GM18868 (cell line): Measurements from ENCODE around the gene RPS14.
"Not testable (repeated sequence)": the region's sequence is repeated elsewhere in the genome, so short reads cannot be mapped to it uniquely, and the experiment has no call there.

ENCODE experiments used
- ATAC-seq: cut with Tn5 transposase; IDR thresholded peaks from one replicate; pipeline ENCODE4 v1.9.1; 2021; ENCODE audit warnings: mild to moderate bottlenecking, moderate library complexity; ENCODE audit not compliant: unreplicated experiment

RPS14 gene

DNA sequence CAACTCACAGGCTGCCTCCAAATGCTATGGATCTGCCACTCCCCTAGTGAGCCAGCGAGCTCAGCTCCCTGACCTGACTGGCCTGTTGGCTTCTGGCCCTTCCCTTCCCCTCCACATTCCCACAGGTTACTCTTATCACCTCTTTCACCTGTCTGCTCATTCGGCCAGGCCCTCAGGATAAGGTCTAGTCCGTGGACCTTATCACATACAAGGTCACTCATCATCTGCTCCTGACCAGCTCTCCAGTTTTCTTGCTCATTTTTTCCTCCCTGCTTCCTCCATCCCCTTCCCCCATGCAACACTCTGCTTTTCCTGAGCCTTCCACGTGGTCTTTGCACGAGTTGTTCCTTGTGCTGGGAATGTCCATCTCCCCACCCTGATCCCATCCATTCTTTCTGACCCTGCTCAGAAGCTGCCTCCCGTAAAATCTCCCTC is 32.5 kb upstream of the RPS14 start:
- ATAC-seq = no peak

DNA sequence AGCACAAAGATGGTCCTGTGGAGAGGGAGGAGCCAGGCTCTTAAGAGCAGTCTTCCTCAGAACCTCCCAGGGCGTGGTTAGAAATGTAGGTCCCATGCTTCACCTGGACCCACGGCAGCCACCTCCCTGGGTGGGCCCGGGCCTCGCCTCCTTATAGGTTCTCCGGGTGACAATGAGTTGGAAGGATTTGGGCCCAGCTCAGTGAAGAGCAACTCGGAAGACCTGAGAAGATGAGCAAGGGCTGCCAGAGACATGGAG is 32.1 kb upstream of the RPS14 start:
- ATAC-seq = no peak

DNA sequence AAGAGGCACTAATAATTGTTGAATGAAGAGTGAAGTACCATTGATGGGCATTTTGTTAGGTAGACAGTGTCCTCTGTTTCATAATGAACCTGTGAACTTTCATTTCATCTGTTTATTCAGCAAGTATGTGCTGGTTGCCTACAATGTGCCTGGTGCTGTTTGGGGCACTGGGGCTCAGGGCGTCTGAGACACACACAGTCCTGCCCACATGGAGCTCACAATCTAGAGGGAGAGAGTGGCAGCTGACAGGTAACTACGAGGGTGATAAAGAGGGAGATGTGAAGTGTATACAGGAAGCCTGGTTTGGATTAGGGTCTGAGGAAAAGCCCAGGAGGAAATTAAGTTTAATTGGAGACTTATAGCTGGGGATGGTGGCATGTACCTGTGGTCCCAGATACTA is 29.9 kb upstream of the RPS14 start:
- no peak for ATAC-seq

DNA sequence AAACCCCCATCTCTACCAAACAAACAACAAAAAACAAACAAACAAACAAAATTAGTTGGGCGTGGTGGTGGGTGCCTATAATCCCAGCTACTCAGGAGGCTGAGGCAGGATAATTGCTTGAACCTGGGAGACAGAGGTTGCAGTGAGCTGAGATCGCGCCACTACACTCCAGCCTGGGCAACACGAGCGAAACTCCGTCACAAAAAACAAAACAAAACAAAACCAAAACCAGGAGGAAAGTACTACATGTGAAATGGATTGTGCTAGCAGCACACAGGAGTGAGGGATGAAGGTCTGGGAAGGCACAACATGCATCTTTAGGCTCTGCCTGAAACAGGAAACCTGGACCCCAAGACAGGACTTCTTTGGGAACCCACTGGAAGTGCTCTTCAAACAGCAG is 27.0 kb upstream of the RPS14 start:
- not testable (repeated sequence) for ATAC-seq

DNA sequence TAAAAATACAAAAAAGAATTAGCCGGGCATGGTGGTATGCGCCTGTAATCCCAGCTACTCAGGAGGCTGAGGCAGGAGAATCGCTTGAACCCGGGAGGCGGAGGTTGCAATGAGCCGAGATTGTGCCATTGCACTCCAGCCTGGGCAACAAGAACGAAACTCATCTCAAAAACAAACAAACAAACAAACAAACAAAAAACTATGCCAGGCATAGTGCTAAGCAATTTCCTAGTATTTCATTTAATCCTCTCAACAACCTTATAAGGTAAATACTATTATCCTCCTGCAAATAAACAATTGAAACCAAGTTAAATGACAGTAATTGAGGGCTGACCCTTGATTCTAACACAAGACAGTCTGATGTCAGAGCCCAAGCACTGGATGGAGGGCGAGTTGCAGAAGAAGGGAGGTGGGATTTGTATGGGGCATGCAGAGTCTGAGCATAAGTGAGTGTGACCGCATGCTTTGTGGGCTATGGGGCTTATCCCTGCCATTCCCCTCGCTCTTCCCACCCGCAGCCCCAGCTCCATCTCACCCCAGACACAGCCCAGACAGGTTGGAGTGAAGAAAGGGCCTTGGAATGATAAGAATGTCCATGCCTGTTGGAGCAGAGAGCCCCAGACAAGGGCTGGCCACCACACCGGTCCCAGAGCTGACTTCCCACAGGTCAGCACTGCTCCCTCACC is 24.3 kb upstream of the RPS14 start:
- no peak for ATAC-seq

DNA sequence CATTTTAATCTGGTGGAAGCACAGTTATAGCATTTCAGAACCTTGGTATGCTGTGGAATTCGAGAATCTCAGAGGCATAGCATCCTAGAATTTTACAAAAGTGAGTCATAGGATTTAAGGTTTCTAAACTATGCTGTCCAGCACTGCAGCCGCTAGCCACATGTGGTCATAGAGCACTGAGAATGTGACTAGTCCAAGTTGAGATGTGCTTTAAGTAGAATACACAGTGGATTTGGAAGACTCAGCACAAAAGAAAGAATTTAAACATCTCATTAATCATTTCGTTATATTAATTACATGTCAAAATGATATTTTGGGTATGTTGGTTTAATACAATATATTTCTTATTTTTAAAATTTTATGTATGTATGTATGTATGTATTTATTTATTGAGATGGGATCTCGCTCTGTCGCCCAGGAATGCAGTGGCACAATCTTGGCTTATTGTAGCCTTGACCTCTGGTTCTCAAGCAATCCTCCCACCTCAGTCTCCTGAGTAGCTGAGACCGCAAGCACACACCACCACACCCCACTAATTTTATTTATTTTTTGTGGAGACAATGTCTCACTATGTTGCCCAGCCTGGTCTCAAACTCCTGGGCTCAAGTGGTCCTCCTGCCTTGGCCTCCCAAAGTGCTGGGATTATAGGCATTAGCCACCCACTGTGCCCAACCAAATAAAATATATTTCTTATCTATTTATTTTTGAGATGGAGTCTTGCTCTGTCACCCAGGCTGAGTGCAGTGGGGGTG is 20.4 kb upstream of the RPS14 start:
- no peak for ATAC-seq

DNA sequence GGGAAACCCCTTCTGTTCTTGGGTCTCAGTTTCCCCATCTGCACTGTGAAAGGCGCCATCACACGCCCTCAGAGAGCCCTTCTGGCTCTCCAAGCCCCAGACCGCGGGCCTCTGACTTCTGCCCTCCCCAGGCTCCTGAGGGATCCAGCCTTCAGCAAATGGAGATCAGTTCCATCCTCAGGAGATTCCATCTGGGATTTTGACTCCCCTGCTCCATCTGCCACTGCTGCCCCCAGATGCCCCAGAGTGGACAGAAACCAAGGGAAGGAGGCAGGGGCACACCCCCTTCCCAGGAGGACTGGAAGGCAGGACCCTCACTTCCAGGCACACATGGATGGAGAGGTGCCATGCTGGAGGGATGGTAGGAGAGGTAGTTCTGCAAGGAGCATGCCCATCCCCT is 18.7 kb upstream of the RPS14 start:
- ATAC-seq = no peak

DNA sequence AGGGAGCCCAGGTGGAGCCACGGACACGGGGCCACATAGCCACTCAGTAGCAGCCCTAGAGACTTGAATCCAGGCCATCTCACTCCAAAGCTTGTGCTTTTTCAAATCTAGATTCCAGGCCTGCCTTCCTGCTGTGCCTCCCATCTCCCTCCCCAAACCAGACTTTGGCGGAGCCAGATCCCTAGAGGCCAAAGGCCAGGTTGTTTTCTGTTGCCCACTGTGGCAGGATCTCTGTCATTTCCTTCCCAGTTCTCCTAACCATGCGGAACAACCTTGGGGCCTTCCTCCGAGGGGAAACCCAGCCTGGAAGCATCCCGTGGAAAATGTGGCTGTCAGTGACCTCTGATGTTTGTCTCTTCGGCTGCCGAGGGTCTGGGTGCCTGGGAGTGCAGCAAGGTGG is 16.4 kb upstream of the RPS14 start:
- ATAC-seq = no peak

DNA sequence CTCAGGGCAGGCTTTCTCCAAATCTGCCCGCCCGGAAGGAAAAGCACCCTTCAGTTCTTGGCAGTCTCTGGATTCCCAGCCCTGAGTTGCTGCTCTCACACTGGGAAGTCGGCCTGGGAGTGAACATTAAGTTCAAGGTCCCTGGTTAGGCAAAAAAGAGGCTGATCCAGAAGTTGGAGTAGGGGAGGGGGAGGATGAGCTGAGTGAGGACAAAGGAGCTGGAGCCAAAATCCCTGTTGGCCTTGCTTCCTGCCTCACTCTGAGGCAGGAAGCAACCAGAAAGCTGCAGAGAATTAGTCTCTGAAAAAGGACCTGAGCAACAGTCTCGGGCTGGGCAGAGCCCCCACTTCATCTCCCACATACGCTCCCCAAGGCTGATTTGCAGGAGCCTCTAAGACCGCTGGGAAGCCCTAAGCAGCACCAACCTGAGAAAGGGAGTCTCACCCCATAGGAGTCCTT is 15.0 kb upstream of the RPS14 start:
- no peak for ATAC-seq

DNA sequence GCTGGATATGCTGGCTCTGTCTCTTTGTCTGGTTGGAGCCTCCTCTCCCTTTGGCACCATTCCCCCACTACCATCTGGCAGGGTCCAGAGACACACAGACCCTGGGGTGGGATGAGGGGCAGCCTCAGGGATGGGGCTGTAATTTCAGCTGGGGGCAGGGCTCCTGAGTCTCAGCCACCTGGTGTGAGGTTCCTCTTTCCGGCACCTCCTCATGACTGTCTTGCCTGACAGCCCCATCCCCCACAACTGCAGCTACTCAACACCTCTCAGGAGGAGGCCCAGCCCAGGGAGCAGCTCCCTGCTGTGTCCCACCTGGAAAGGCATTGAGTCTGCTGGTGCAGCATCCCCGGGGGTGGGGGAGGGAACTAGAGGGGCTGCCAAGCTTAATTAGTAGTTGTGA is 11.7 kb upstream of the RPS14 start:
- peak; percentile 89 for ATAC-seq

DNA sequence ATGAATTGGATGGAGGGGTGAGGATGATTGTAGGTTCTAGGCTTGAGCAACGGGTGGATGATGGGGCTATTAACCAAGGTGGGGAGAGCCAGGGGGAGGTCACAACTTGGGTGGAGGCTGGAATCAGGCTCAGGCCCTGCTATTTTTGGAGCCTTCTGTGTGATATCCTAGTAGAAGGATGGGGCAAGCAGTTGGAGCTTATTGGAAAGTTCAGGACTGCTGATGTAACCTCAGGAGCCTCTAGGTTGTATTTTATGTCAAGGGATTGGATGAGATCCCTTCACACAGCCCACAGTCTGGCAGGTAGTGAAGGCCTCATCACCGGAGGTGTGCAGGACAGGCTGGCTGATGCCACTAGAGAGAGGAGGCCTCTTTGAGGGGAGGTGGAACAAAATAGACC is 11.2 kb upstream of the RPS14 start:
- peak; percentile 6 for ATAC-seq

DNA sequence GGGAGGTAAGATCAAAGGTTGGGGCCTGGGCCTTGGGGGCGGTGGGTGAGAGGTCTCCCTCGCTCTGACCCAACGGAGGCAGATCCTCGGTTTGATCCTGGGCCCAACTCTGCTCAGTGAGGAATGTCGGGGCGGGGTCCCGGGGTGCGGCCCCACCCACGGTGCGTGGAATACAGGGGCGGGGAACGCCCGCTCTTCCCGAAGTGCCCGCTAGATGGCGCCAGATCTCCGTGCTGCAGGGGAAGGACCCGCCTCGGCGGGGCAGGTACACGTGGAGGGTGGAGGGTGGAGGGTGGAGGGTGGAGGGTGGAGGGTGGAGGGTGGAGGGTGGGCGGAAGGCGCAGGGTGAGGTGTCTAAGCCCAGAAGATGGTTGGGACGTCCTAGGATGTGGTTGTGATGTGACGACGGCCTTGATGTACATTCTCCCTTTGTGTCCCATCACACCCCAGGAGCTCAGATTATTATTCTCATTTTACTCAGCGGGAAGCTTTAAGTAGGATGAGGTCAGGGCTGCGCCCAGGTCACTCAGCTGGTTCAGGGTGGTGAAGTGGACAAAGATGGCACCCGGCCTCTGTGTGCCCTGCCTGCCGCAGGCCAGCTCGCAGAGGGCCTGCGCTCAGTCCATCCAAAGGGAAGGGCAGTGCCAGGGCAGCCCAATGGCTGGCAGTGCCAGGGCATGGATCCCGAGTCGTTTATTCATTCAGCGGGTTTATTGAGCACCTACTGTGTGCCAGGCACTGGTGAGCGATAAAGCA is 9.4 kb upstream of the RPS14 start:
- ATAC-seq = peak; percentile 67

DNA sequence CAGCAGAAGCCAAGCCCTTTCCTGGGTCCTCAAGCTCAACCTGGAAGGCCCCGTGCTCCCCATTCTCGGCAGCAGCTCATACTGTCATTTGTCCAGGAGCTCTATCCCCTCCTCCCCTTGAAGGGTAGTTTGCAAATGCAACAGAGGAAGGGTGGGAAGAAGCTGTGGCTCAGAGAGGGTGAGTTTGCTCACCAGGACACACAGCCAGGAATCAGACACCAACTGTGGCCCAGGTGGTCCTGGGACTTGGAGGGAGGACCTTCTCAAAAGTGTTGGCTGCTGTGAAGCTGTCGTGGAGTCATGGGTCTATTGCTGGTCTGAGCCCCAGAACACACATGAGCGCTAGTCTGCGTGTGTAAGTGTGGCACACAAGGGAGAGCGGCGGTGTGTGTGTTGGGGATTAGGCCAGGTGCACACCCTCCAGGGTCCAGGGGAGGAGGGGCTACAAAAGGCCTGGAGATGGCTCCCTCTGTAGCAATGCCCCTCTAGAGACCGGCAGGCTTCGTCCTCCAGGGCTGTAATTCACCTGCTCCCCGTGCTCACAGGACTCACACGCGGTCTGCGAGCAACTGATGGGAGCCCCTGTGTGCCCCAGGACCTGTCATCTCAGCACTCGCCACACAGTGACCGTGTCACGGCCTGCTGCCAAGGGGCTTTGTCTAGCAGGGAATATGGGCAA is 8.2 kb upstream of the RPS14 start:
- no peak for ATAC-seq

DNA sequence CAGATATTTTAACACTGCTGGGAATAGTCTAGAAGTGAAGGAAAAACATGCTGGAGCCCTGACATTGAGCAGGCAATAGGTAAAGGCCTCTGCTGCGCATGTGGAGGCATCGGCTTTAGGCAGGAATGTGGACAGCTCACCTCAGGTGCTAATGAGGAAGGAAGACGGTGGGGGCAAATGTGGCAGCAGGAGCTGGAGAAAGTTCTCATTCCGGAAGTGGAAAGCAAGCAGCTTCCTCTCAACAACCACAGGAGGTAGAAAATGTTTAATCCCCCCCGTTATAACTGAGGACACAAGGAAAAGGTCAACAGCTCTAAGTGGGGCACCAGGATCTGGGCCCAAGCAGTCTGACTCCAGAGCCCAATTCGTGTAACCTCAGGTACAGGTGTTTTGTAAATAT is 7.6 kb upstream of the RPS14 start:
- ATAC-seq = no peak

DNA sequence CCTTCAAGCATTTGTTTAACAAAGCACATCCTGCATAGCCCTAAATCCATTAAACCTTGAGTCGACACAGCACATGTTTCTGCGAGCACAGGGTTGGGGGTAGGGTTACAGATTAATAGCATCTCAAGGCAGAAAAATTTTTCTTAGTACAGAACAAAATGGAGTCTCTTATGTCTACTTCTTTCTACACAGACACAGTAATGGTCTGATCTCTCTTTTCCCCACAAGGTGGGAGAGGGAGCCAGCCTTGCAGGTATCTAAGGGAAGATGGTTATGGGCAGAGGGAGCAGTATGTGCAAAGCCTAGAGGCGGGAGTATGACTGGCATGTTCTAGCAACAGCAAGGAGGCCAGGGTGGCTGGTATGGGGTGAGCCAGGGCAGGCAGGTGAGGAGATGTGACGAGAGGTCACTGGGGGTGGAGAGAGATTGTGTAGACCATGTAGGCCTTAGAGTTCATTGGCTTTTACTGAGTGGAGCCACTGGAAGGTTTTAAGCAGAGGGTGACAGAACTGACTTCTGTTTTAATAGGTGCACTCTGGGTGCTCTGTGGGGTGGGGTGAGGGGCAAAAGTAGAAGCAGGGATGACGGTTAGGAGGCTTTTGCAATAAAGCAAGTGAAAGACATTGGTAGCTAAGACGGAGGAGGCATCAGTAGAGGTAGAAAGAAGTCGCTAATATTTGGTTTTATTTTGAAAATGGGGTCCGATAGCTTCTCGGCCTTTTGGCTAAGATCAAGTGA is 5.1 kb upstream of the RPS14 start:
- ATAC-seq = no peak

DNA sequence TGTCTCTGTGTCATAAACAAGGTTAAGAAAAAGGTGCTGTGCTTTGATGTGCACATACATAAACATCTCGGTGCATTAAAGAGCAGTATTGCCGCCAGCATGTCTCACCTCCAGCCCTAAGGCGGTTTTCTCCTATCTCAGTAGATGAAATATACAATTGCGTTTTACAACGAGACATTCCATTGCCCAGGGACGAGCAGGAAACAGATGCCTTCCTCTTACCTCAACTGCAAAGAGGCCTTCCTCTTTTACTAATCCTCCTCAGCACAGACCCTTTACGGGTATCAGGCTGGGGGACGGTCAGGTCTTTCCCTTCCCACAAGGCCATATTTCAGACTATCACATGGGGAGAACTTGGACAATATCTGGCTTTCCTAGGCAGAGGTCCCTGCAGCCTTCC is 4.5 kb upstream of the RPS14 start:
- not testable (repeated sequence) for ATAC-seq

DNA sequence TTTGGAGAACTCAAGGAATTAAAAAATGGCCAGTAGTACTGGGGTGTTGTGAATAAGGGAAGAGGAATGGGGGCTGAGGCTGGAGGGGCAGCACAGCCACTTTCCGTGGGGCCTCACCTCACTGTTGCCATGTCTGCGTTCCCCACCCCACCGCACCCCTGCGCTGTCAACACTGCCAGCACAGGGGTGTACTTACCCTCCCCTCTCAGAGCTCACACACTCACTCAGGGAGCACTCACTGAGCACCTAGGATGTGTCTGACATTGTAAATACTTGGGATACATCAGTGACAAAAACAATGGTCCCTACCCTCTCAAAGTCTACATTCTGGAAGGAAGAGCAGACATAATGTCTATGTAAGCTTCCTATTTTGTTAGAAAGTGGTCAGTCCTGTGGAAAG is 3.4 kb upstream of the RPS14 start:
- no peak for ATAC-seq

DNA sequence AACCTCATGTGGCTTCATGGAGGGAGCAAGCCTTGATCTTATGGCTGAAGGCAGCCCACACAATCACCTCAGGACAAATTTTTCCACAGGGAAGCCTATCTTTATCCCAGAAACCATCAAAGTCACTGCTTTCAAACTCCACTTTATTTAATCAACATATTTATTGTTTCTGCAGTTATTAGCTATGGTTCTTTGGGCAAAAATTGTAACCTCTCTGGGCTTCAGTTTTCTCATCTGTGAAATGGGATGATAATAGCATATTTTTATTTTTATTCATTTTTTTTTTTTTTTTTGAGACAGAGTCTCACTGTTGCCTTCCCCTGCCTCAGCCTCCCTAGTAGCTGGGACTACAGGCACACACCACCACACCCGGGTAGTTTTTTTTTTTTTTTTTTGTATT is 2.1 kb upstream of the RPS14 start:
- ATAC-seq = no peak

DNA sequence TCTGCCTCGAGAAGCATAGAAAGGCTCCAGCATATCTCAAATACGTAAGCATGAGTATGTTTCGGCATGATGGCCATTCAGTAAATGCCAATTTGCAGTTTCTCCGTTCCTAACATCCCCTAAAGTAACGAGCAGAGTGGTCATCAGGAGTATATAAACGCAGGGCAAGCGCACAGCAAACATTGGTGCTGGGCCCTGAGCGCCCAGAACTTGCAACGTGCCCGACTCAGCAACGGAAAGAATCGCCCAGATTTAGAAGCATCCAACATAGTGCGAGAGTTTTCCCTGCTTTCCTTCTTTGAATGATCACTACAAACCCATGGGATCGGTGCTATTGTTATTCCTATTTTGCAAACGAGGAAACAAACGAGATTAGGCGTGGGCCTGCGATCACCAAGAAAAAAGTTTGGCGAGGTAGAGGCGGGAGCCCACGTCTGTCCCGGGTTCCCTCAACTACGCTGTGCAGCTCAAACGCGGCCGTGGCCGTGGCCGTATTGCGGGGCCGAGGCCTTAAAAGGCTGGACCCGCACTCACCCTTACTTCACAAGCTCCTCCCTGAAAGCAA is 505 bp downstream of the RPS14 start:
- peak; percentile 22 for ATAC-seq

DNA sequence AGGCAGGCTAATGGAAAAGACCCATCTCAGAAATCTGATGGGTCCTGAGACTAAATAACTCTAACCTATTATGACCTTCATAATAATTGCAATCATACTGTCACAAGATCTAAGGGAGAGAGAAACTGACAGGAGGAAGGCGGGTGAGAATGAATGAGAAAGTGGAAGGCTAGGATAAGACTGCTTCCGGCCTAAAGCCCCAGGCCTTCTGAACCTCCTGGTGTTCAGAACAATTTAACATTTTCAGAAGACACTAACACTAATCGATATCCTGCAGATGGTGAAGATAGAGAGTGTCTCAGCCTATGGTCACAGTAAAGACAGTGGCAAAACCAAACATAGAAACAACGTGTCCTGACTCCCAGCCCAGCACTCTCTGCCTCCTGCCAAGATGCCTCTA is 1.2 kb downstream of the RPS14 start:
- ATAC-seq = no peak

DNA sequence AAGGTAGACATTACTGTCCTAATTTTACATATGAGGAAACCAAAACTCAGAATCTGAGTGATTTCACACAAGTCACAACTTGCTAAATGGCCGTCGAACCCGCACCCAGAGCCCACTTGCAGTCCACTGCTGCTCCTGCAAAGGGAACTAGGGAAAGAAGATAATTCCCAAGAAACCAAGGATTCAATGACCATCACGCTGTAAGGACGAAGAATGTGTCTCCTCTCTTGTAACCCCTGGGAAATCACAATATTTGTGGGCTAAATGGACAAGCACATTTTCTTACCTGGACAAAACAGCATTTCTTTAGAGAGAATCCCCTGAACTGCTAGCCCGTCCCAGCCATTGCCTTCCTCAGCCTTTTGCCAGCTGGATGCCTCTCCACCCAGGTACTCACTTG is 2.4 kb downstream of the RPS14 start:
- no peak for ATAC-seq
